Fibroblast of pulmonary artery (primary cell): ENCODE results near the gene SPIRE1.
"Not testable (repeated sequence)": the region's sequence is repeated elsewhere in the genome, so short reads cannot be mapped to it uniquely, and the experiment has no call there.

Experiments used
- DNase-seq: peaks from one replicate; pipeline ENCODE4 v3.0.0-alpha.2; 2010; ENCODE audit warnings: low read depth
- H3K4me3 ChIP-seq: replicated peaks from 2 replicates; pipeline ENCODE4 v1.5.1; 2011; ENCODE audit warnings: low read depth, mild to moderate bottlenecking, control low read depth, low read length, moderate library complexity
- CTCF ChIP-seq: IDR thresholded peaks from 2 replicates; pipeline ENCODE4 v1.5.1; 2011; ENCODE audit warnings: mild to moderate bottlenecking, control low read depth, low read length, inconsistent platforms; ENCODE audit errors: missing control alignments

Gene SPIRE1

GRCh38 chr18:12638644-12639124, 19.2 kb downstream of the SPIRE1 start:
- DNase-seq, result no peak
- no peak for TF ChIP-seq CTCF
- no peak overlapping the region for H3K4me3 ChIP-seq

- DNase-seq, result peak; percentile 76
- TF ChIP-seq CTCF, result no peak
- H3K4me3 ChIP-seq, result no peak overlapping the region
Observed at GRCh38 chr18:12637901-12638643, 19.8 kb downstream of the SPIRE1 start.

GRCh38 chr18:12637393-12637792, 20.5 kb downstream of the SPIRE1 start:
- no peak overlapping the region for H3K4me3 ChIP-seq
- peak; percentile 31 for DNase-seq
- TF ChIP-seq CTCF, result no peak

- no peak for TF ChIP-seq CTCF
- no peak for DNase-seq
- no peak overlapping the region for H3K4me3 ChIP-seq
Observed at GRCh38 chr18:12631831-12632477, 26.0 kb downstream of the SPIRE1 start.

- TF ChIP-seq CTCF, result no peak
- no peak overlapping the region for H3K4me3 ChIP-seq
- DNase-seq, result peak; percentile 34
Observed at GRCh38 chr18:12630136-12630535, 27.8 kb downstream of the SPIRE1 start.

GRCh38 chr18:12628706-12629702, 28.9 kb downstream of the SPIRE1 start:
- no peak overlapping the region for H3K4me3 ChIP-seq
- peak; percentile 58 for DNase-seq
- TF ChIP-seq CTCF, result no peak

GRCh38 chr18:12627199-12627598, 30.7 kb downstream of the SPIRE1 start:
- DNase-seq, H3K4me3 ChIP-seq: not testable (repeated sequence)
